GM12878 (cell line): Measurements from ENCODE around the gene POLR1F. TPM values are rescaled to one million over a fixed set of nuclear protein-coding genes. Genes with fewer than 3 reads are reported as not detected.

ENCODE experiments used
- ATAC-seq: fragments of 200-7000 bp; cut with Tn5 transposase; 3 replicates; pipeline ENCODE4 v1.9.1; 2020; ENCODE audit warnings: mild to moderate bottlenecking, moderate library complexity
- BruUV-seq: library from RNA; stranded (reverse); fragments of 400-500 nt; replicated peaks from 2 replicates; lab custom pipeline; 2021; lab: Mats Ljungman, UMichigan
- CTCF ChIA-PET: fragments of 300-600 bp; sonication (Branson Sonifier 250); formaldehyde crosslinking; extraction: SDS; loops from one replicate; lab custom pipeline; 2021; ENCODE audit warnings: inconsistent platforms; lab: Yijun Ruan, JAX
- POLR2A ChIA-PET: fragments of 350-600 bp; formaldehyde crosslinking; extraction: SDS; loops from one replicate; lab custom pipeline; 2021; ENCODE audit warnings: inconsistent platforms; lab: Charles Lee
- RAD21 ChIA-PET: fragments of 300-600 bp; sonication (Branson Sonifier 250); formaldehyde crosslinking; loops from one replicate; lab custom pipeline; 2023; ENCODE audit warnings: antibody characterized with exemption; ENCODE audit not compliant: unreplicated experiment; lab: Charles Lee
- SMC1A ChIA-PET: fragments of 300-600 bp; sonication (Branson Sonifier 250); formaldehyde crosslinking; loops from one replicate; lab custom pipeline; 2023; ENCODE audit not compliant: unreplicated experiment, uncharacterized antibody; lab: Charles Lee
- DNase-seq: peaks from one replicate; pipeline ENCODE4 v3.0.0-alpha.2; 2011; ENCODE audit warnings: low read depth, low spot score
- FAIRE-seq: peaks from 3 replicates; lab custom pipeline; 2011; peaks lifted over from hg19 to GRCh38; lab: Jason Lieb, UNC
- H2AFZ ChIP-seq: 2 replicates; pipeline ENCODE4 v1.6.0; 2011; ENCODE audit warnings: low read depth, low read length, control low read depth; ENCODE audit not compliant: control insufficient read depth
- H3K27ac ChIP-seq: 2 replicates; pipeline ENCODE4 v1.5.1; 2011; ENCODE audit warnings: control low read depth; ENCODE audit not compliant: control insufficient read depth, insufficient read depth
- H3K27me3 ChIP-seq, 2 experiments: replicated peaks in 1 of 2; 2 replicates each; pipeline versions ENCODE4 v1.6.0 to v1.6.1; 2011; ENCODE audit warnings: low read length in 1 of 2; ENCODE audit not compliant: control insufficient read depth in 2 of 2, insufficient read depth in 2 of 2
- H3K36me3 ChIP-seq, 2 experiments: 2 replicates each; pipeline ENCODE4 v1.5.1; 2011; ENCODE audit warnings: low read length in 1 of 2; ENCODE audit not compliant: control insufficient read depth in 2 of 2, insufficient read depth in 2 of 2
- H3K4me1 ChIP-seq: 2 replicates; pipeline ENCODE4 v1.6.1; 2011; ENCODE audit warnings: mild to moderate bottlenecking, low read length, moderate library complexity, mixed read lengths; ENCODE audit not compliant: control insufficient read depth, insufficient read depth
- H3K4me2 ChIP-seq: 2 replicates; pipeline ENCODE4 v1.6.0; 2011; ENCODE audit warnings: control low read depth; ENCODE audit not compliant: control insufficient read depth, insufficient read depth
- H3K4me3 ChIP-seq: fragments of 200-600 bp; sonication (generic); 2 replicates; pipeline ENCODE4 v1.5.1; 2016
- H3K79me2 ChIP-seq: 2 replicates; pipeline ENCODE4 v1.6.0; 2011; ENCODE audit warnings: low read length; ENCODE audit not compliant: control insufficient read depth, insufficient read depth
- H3K9ac ChIP-seq: 2 replicates; pipeline ENCODE4 v1.8.0; 2011; ENCODE audit warnings: low read length, control low read depth, mixed read lengths; ENCODE audit not compliant: control insufficient read depth, insufficient read depth
- H3K9me3 ChIP-seq: replicated peaks from 3 replicates; pipeline ENCODE4 v1.5.1; 2011; ENCODE audit warnings: mild to moderate bottlenecking, low read length; ENCODE audit not compliant: control insufficient read depth, insufficient read depth
- H4K20me1 ChIP-seq: 2 replicates; pipeline ENCODE4 v1.6.0; 2011; ENCODE audit not compliant: control insufficient read depth, insufficient read depth
- CBFB ChIP-seq: IDR thresholded peaks from 2 replicates; pipeline ENCODE4 v1.6.1; 2016; ENCODE audit warnings: antibody characterized with exemption, low read depth
- CREB1 ChIP-seq: IDR thresholded peaks from 2 replicates; pipeline ENCODE4 v1.6.1; 2012; ENCODE audit warnings: low read depth, mild to moderate bottlenecking, inconsistent platforms
- CREM ChIP-seq: IDR thresholded peaks from 2 replicates; pipeline ENCODE4 v1.6.1; 2014; ENCODE audit warnings: antibody characterized with exemption, low read depth
- E2F8 ChIP-seq: fragments of 450-650 bp; IDR thresholded peaks from 2 replicates; pipeline ENCODE4 v1.6.1; 2018; ENCODE audit warnings: mild to moderate bottlenecking, low read depth, moderate library complexity; ENCODE audit not compliant: partially characterized antibody
- PML ChIP-seq: IDR thresholded peaks from 2 replicates; pipeline ENCODE4 v1.6.1; 2012; ENCODE audit warnings: low read length, inconsistent platforms
- RBBP5 ChIP-seq: fragments of 200-600 bp; sonication (generic); conservative IDR thresholded peaks from 2 replicates; pipeline ENCODE4 v1.6.1; 2016
- SREBF2 ChIP-seq: IDR thresholded peaks from 2 replicates; pipeline ENCODE4 v1.6.1; 2012; ENCODE audit warnings: mild to moderate bottlenecking, low read length
- STAT3 ChIP-seq: IDR thresholded peaks from 2 replicates; pipeline ENCODE4 v1.6.1; 2011; ENCODE audit warnings: low read depth, low read length, improper control_type of control experiment
- SUZ12 ChIP-seq: fragments of 200-600 bp; sonication (generic); IDR thresholded peaks from one replicate; pipeline ENCODE4 v1.6.1; 2018; ENCODE audit warnings: antibody characterized with exemption, mild to moderate bottlenecking; ENCODE audit not compliant: unreplicated experiment
- TBL1XR1 ChIP-seq: IDR thresholded peaks from 2 replicates; pipeline ENCODE4 v1.6.1; 2012; ENCODE audit warnings: low read depth, low read length, improper control_type of control experiment
- TCF12 ChIP-seq: IDR thresholded peaks from 2 replicates; pipeline ENCODE4 v1.6.1; 2011; ENCODE audit warnings: low read depth, mild to moderate bottlenecking, low read length
- WRNIP1 ChIP-seq: IDR thresholded peaks from 2 replicates; pipeline ENCODE4 v1.6.1; 2011; ENCODE audit warnings: low read depth, low read length, improper control_type of control experiment, borderline replicate concordance
- YY1 ChIP-seq: IDR thresholded peaks from 2 replicates; pipeline ENCODE4 v1.6.1; 2011; ENCODE audit warnings: low read depth, mild to moderate bottlenecking, low read length
- ZBED1 ChIP-seq: IDR thresholded peaks from 2 replicates; pipeline ENCODE4 v1.6.1; 2016; ENCODE audit warnings: borderline replicate concordance
- ZNF622 ChIP-seq: fragments of 450-650 bp; IDR thresholded peaks from 2 replicates; pipeline ENCODE4 v1.6.1; 2017; ENCODE audit warnings: mild to moderate bottlenecking, inconsistent platforms
- WGBS: methylation state at CpG from one replicate; pipeline ENCODE4 v1.1.6; 2016; ENCODE audit warnings: low lambda C conversion rate; ENCODE audit not compliant: insufficient replicate concordance, insufficient coverage; ENCODE audit errors: missing lambda C conversion rate; 5-methylcytosine and 5-hydroxymethylcytosine counted together
- in situ Hi-C: fragments of 300-500 bp; cut with MboI; formaldehyde crosslinking; loops from 9 replicates; pipeline ENCODE4 v1.14.3; 2018; ENCODE audit warnings: mixed read lengths
- intact Hi-C: fragments of 100-400 bp; cut with micrococcal nuclease; formaldehyde crosslinking; loops from one replicate; pipeline ENCODE4 v1.14.2; 2022; ENCODE audit not compliant: unreplicated experiment
- polyA plus RNA-seq, 11 experiments: library from polyadenylated mRNA; depleted of rRNA in 4 of 11; unstranded in 6 of 11; stranded (reverse) in 5 of 11; fragments of >200 nt; fragmentation: Nextera tagmentation in 4 of 11; fragmentation: Illumina TruSeq in 1 of 11; extraction: Ambion mirVana in 4 of 11; extraction: Trizol in 1 of 11; gene quantifications; 1 replicate in 1 of 11; 2 replicates in 10 of 11; pipeline versions ENCODE4 v1.2.1 to v1.2.3, GENCODE V29; 2011 to 2016; ENCODE audit warnings: inconsistent platforms in 2 of 11, missing spikeins in 2 of 11, low read depth in 1 of 11
- total RNA-seq, 4 experiments: library from RNA; depleted of rRNA in 3 of 4; stranded (reverse); fragments of >200 nt in 3 of 4; fragmentation: Illumina TruSeq in 1 of 4; extraction: Trizol in 1 of 4; gene quantifications; 2 replicates each; pipeline versions ENCODE4 v1.2.1 to v1.2.3, GENCODE V29; 2013 to 2021
- TF ChIP-seq, protein P1 (sequence below): fragments of 450-650 bp; IDR thresholded peaks from 2 replicates; pipeline ENCODE4 v1.6.1; 2018; ENCODE audit warnings: borderline replicate concordance, mild to moderate bottlenecking; ENCODE audit not compliant: partially characterized antibody
- TF ChIP-seq, protein P2 (sequence below): fragments of 450-650 bp; IDR thresholded peaks from 2 replicates; pipeline ENCODE4 v1.6.1; 2017; ENCODE audit warnings: borderline replicate concordance
- TF ChIP-seq, protein P3 (sequence below): IDR thresholded peaks from 2 replicates; pipeline ENCODE4 v1.6.1; 2012; ENCODE audit warnings: low read depth, low read length, improper control_type of control experiment

The POLR1F gene
- total and polyA plus RNA-seq, 10 of the 15 experiments (the other 5 are each of a cell fraction or from before 2014, with no cell fraction given): 16.9 to 129 (median 29.7) TPM

- H3K4me1 ChIP-seq: no peaks in the 10 kb centered on the region
- 87% methylated on average over 23 of the region's 26 CpGs for WGBS
- DNase-seq (no peak), FAIRE-seq (no peak), ATAC-seq (no peak)
- ChIA-PET SMC1A (interaction anchor here (0.7 kb wide), 1 partner anchor 10 kb away, joined by 3 read pairs; no protein-coding TSS in a partner anchor), RAD21 (no interaction called here), POLR2A (no interaction called here), CTCF (no interaction called here)
- H3K9ac ChIP-seq: no peak overlapping the region
- intact Hi-C loops (no loop called here), in situ Hi-C loops (no loop called here)
- no peak overlapping the region for H3K27ac ChIP-seq
- no TSS peak for BruUV-seq
- H3K27me3 ChIP-seq: no peaks in the 10 kb centered on the region
- no peaks in the 10 kb centered on the region for H3K79me2 ChIP-seq
- H4K20me1 ChIP-seq: no peaks in the 10 kb centered on the region
- H3K4me2 ChIP-seq: no peak overlapping the region
- H3K36me3 ChIP-seq: no peaks in the 10 kb centered on the region
- H2AFZ ChIP-seq: no peak overlapping the region
- no peak for TF ChIP-seq TCF12
- no peak for TF ChIP-seq CREB1
- no peak for TF ChIP-seq SREBF2
- TF ChIP-seq, protein P1, sequence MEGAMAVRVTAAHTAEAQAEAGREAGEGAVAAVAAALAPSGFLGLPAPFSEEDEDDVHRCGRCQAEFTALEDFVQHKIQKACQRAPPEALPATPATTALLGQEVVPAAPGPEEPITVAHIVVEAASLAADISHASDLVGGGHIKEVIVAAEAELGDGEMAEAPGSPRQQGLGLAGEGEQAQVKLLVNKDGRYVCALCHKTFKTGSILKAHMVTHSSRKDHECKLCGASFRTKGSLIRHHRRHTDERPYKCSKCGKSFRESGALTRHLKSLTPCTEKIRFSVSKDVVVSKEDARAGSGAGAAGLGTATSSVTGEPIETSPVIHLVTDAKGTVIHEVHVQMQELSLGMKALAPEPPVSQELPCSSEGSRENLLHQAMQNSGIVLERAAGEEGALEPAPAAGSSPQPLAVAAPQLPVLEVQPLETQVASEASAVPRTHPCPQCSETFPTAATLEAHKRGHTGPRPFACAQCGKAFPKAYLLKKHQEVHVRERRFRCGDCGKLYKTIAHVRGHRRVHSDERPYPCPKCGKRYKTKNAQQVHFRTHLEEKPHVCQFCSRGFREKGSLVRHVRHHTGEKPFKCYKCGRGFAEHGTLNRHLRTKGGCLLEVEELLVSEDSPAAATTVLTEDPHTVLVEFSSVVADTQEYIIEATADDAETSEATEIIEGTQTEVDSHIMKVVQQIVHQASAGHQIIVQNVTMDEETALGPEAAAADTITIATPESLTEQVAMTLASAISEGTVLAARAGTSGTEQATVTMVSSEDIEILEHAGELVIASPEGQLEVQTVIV: no peak
- TF ChIP-seq RBBP5: no peak
- TF ChIP-seq PML: no peak
- no peak for TF ChIP-seq WRNIP1
- no peak for TF ChIP-seq TBL1XR1
- TF ChIP-seq STAT3: no peak
- TF ChIP-seq CBFB: no peak
- TF ChIP-seq ZBED1: no peak
- no peak for TF ChIP-seq CREM
- no peak for TF ChIP-seq SUZ12
- TF ChIP-seq ZNF622: no peak
- no peak for TF ChIP-seq YY1
- TF ChIP-seq, protein P2, sequence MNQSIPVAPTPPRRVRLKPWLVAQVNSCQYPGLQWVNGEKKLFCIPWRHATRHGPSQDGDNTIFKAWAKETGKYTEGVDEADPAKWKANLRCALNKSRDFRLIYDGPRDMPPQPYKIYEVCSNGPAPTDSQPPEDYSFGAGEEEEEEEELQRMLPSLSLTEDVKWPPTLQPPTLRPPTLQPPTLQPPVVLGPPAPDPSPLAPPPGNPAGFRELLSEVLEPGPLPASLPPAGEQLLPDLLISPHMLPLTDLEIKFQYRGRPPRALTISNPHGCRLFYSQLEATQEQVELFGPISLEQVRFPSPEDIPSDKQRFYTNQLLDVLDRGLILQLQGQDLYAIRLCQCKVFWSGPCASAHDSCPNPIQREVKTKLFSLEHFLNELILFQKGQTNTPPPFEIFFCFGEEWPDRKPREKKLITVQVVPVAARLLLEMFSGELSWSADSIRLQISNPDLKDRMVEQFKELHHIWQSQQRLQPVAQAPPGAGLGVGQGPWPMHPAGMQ: no peak
- TF ChIP-seq, protein P3, sequence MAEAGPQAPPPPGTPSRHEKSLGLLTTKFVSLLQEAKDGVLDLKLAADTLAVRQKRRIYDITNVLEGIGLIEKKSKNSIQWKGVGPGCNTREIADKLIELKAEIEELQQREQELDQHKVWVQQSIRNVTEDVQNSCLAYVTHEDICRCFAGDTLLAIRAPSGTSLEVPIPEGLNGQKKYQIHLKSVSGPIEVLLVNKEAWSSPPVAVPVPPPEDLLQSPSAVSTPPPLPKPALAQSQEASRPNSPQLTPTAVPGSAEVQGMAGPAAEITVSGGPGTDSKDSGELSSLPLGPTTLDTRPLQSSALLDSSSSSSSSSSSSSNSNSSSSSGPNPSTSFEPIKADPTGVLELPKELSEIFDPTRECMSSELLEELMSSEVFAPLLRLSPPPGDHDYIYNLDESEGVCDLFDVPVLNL: no peak
- no peak for TF ChIP-seq E2F8
- no peaks in the 10 kb centered on the region; the same call in 2 of the 3 replicates for H3K9me3 ChIP-seq
- H3K4me3 ChIP-seq: no peak overlapping the region
Observed at GRCh38 chr7:19692111-19692828, 16.6 kb downstream of the POLR1F start.
